Measurements from ENCODE around the gene HES6.
"Not testable (repeated sequence)": the region's sequence is repeated elsewhere in the genome, so short reads cannot be mapped to it uniquely, and the experiment has no call there.

Gene HES6, protein sequence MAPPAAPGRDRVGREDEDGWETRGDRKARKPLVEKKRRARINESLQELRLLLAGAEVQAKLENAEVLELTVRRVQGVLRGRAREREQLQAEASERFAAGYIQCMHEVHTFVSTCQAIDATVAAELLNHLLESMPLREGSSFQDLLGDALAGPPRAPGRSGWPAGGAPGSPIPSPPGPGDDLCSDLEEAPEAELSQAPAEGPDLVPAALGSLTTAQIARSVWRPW

DNA sequence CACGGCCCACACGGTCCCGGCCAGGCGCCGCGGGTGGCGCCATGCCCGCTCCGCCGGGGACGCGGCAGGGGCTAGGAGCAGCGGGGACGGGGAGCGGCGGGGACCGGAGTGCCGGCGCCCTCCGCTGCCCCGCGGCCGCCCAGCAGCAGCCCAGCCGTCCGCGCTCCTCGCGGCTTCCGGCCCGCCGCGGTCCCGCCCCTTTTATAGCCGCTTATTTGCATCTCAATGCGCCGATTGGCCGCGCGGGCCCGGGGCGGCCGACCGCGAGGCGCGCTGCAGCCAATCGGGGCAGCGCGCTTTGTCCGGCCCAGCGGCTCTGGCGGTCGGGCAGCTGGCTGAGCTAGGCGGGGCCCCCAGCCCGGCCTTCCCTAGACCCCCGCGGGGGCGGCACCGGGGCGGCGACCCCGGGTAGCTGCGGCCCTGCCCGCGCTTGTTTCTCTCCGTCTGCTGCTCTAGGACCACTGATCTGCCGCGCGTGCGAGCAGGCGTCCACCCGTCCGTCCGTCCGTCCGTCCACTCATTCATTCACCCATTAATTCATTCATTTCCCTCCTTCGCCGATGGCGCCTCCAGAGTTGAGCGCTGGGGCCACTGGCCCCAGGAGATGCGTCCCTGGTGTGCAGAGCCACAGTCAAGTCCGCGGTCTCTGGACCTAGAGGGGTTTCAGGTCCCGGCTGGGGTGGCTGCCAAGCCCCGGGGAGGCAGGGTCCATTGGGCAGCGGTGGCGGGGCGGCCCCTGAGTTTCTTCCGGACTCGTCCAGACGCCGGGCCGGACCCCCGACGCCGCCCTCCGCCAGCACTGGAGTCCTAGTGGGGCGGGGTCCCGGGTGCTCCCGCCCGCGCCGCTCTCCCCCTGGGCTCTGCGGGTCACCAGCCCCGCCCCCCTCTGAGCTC, at the start of gene HES6:
Gene HES6 (minus strand): TSS at position 176 of the 894 bp plus-strand sequence. CDS start 133 bp downstream, at position 43.
- DNase-seq, result peak; percentile 24 to 62 (median 32)

DNA sequence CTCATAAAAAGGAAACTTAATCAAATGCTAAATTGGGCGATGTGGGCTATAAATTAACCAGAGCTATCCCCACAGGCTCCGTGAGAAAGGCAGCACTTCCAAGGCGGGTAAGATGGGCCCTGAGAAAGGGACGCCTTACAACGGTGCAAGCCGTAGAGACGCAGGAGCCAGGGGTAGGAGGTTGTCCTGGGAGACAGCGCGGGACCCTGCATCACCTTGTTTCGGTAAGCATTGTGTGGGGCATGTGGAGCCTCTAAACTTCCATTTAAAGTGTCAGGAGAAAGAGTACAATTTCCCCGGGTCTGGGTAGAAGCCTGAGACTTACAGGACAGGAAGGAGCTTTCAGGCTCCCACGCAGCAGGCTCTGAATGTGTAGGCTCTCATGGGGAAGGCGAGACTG, 49.7 kb upstream of the HES6 start:
- DNase-seq, result no peak

DNA sequence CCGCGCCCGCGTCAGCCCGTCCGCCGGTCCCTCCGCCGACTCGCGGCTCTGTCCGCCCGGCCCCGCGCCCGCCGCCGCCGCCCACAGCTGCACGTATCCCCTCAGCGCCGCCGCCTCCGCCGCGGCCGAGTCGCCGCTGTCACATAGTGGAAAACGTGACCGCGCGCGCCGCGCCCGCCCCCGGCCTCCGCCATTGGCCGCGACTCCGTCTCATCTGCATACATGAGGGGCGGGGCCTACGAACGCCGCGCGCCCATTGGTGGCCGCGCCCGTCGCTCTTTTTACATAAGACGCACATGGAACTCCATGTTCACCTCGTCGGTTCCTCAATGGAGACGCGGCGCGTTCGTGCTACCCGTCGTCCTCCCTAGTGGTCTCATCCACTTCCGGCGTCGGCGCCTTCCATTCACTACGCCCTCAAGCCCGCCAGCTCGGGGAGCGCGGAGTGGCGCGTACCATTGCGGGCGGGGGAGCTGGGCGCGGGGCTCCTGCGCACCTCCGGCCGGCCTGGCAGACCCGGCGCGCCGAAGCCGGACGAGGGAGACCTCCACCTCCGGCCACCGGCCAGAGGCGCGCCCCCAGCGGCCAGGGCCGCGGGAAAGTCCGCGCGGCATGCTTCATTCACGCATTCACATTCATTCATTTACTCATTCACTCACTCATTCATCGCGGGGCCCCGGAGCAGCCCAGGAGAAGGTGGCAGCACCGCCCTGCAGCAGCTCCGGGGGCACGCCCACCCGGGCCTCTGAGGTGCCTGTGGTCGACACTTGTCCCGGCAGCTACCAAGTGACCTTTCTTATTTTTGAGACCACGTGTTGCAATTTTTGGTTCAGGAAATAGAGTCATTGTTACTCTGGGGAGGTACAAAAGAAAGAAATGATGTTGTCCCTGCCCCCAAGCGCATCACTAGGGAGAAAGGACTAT, 49.1 kb upstream of the HES6 start:
- peak; percentile 91 to 97 (median 96) for DNase-seq

DNA sequence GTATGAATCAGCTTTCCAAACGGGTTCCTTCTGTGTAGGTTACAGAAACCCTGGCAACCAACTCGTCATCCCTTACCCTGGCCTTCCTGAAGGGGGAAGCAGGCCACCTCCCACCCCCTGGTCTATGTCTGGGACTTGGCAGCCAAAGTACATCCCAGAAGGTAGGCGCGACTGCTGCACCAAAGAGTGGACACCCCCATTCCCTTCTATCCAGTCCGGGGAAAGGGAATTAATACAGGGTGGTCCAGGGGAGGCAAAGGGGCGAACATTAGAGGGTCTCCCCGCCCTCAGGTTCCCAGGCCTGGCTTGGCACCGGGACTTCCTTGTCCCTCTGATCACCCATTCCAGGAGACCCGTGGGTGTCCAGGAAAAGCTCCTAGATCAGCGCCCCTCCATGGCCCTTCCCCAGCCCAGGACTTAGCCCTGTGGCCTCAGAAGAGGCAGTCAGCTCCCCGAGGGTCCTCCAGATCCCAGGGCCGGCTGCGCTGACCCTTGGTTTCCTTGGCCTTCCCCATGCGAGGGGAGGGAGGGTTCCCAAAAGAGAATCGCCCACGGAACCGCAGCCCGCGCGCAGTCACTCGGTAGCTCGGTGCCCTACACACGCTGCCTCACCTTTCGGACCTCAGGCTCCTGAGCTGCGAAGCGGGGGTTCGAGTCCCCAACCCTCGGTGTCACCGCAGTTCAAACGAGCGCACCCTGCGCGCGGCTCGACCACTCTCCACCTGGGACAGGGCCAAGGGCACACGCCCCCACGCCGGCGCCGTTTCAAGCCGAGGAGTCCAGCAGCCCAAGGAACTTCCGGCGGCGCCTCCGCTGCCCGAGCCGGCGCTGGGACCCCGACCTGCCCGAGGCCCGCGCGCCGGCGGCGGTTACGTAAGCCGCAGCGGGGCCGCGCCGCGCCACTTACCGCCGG, 48.2 kb upstream of the HES6 start, which contains the start of gene PER2:
Gene PER2 (minus strand): TSS at position 874 of the 913 bp plus-strand sequence. CDS start 10,674 bp downstream, outside the sequence.
- DNase-seq, result peak in 1 of 4 experiments; percentile 7

DNA sequence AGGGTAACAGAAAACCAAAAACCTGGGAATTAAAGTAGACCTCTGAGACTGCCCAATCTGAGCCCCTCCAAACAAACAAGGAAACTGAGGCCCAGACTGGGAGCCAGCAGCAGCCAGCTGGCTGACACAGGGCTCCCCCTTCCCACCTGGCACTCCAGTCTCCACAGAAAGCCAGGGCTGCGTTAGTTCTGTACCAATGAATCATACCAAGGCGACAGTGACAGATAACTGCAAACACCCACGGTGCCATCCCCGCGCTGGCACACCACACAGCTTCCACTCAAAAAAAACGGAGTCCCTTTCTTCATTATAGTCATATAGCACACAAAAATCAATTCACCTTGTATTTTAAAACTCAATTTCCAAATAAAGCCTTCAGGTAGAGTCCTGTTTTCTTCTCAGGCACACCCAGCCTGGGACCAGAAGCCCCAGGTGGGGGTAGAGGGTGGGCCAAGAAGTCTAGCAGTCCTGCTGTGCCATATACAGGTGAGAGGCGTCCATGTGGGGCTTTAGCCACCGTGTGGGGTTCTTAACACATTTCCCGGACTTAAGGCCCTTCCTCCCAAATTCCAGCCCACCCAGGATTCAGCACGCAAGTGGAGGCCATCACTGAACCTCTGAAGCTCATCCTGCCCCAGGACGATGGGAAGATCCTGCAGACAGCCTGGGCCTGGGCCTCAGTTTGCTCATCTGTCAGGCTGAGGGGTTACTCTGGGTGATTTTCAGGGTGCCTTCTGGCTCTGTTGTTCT, 47.3 kb upstream of the HES6 start:
- DNase-seq, result no peak

DNA sequence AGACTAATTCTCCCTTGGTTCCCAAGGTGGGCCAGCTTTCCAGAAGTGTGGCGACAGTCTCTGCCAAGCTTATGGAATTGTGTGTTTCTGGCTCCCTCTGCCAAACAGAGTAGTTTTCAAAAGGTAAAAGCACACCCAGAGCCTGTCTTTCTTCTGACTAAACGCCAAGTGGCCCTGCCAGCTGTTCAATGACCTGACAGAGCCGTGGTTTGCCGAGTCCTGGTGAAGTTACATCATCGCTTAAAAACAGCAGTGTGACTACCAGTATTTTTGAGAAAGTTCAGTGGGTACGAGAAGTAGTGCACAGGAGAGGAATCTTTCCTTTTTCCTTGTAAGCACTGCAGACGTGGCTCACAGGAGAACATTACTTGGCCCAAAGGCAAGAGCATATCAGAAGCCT, 46.7 kb upstream of the HES6 start:
- no peak for DNase-seq

DNA sequence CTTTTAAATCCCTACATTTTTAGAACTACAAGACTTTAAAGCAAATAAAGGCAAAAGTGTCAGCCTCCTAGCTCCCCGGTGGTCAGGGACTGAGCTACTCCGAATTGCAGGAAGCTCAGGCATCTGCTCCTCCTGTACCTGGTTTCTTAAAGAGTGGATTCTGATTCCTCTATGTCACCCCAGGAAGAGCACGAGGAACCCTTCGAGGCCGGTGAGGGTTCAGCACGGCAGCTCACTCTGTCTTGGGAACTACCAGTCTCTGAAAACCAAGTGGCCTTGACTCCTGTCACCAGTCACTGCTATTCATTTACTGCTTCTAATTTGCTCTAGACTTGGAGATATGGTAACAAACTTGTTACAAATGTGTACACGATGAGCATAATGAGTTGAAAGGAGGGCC, 46.3 kb upstream of the HES6 start:
- no peak for DNase-seq

DNA sequence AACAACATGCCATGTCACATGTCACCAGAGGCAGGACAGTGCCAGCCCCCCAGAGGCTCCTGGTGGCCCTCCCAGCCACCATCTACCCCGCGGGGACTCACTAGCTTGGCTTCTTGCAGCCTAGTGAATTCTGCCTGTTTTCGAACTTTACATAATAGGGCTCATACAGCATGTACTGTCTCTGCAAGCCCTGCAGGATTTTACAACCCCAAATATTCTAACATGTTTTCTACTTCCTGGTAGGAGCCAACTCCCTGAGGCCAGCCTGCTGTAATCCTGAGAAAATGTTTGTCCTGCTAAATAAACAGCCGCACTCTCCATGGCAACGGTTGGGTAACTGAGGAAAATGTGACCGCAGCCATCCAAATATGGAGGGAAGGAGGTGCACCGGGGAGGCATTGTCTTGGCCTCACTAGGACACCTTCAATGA, 45.8 kb upstream of the HES6 start:
- DNase-seq, result no peak

DNA sequence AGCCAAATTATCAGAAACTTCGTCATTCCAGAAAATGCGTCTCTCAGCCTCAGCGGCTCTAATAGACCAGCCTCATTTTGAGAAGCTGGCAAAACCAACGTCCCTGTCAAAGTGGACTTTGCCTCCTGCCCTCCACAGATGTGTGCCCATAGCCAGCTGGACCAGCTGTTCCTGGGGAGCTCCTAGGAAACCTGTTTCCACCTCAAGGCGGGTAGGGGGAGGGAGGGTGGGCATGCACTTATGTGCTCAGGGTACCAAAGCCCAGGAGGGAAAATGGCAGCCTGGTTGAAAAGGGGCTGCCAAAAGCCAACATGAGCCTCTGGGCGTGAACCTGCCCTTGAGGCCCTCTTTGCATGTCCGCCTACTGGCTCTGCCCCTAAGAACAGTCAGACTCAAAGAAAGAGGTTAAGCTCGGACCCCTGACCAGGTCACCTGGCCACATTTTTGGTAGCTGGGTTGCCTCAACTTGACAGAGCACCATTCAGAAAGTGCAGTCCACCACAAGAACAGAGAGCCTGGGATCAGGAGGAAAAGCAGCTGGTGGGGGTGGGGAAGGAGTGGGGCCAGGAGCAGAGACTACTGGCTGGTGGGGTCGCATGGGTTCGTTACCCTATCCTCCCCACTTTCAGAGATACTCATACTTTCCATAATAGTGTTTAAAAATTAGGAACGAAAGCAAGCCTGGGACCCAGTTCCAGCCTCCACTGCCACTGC, 45.1 kb upstream of the HES6 start:
- DNase-seq, result no peak

DNA sequence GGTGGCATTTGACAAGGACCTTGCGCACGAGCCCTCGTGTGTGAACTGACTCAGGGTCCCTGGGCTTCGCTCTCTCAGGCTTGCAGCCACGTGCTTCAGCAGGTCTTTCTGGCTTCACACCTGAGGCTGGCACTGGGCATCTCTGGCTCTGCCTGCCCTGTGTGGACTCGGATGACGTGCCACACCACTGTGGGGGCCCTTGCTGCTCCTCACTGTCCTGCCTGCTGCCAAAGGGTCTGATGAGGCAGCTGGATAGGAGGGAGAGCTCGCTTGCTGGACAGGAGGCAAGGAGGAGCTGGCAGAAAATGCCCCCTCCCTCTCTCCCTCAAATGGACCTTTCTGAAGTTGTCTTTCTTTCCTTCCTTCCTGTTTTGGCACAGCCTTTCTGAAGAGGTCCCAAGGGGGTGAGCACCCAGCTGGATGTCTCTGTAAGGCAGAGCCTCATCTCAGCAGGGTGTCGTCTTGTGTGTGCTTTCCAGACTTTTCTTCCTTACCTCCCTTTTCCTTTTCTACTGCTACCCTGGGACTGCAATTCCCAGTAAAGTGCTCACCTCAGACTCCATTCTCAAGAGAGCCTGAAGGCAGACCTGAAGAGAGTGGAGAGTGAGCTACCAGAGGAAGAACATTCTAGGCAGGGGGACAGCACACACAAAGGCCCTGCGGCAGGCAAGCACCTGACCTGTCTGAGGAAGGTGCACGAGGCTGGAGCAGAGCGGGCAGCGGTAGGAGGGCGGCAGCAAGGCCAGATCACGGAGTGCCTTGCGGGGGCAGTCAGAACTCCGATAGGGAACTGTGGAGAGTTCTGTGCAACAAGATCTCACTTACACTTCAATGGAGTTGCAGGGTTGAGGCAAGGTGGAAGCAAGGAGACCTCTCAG, 43.3 kb upstream of the HES6 start:
- no peak for DNase-seq

DNA sequence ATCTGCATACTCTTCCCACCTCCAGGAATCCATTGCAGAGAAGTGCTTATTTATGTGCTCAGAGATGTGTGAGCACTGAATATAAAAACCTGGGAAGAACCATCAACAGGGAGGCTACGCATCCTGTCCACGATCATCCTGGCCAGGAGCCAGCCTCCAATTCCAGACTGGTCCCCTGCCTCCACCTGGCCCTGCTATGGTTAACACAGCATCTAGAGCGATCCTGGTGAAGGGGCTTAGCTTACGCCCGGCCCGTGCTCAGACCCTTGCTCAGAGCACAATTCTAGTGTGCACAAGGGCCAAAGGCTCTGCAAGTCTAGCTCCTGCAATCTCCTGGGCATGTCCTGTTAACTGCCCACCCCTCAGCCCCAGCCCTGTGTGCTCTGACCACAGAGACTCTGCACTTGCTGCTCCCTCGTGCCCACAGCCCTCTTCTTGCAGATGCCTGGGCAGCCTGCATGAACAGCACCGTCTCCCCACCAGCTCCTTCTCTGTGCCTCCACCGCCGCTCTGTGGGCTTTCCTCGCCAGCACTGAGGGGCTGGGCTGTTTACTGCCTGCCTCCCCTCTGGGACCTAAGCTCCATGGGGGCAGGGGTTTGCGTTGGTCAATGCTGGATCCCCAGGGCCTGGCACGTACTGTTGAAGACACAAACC, 42.1 kb upstream of the HES6 start:
- DNase-seq, result no peak

DNA sequence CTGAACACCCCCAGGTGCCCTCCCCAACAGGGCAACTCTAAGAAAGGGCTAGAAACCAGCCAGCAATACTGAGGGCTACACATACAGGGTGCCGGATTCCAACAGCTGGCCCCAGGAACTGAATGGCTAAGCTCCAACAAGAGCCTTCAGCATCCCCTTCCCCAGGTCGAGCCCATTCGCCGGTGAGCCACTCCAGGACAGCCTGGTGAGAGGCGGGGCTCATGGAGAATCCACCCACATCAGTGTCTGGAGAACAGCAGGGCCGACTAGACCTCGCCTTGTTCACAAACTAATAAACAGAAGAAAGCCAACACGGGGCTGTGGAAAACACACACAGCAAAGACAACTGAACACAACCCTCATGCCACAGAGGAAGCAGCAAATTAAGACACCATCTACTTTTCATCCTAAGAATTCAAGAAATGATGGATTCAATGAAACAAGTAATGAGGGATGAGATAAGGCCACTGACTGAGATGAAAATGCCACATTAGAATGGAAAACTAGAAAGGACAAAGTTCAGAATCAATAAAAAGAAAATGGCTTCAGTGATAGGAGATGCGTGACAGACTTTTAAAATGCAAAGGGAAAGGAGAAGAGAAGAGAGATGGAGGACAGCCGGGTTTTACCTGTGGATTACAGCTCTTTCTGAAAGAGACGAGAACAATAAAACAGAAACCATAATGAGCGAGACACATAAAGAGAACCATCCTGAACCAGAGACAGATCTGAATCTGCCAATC, 40.4 kb upstream of the HES6 start:
- DNase-seq, result no peak

DNA sequence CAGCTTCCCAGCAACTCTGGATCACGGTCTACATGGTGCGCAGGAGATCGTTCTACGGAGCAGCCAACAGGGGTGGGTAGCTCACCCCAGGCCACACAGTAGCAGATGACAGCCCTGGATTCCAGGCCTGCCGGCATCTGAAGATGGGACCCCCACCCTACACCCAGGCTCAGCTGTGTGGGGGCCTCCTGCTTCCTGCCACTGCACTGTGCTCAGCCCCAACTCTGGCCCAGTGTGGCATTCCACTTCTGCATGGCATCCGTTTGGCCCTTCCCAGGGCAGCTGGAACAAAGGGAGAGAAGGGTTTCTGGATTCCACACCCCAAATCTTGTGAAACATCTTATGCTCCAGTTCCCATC, 39.5 kb upstream of the HES6 start:
- no peak for DNase-seq

DNA sequence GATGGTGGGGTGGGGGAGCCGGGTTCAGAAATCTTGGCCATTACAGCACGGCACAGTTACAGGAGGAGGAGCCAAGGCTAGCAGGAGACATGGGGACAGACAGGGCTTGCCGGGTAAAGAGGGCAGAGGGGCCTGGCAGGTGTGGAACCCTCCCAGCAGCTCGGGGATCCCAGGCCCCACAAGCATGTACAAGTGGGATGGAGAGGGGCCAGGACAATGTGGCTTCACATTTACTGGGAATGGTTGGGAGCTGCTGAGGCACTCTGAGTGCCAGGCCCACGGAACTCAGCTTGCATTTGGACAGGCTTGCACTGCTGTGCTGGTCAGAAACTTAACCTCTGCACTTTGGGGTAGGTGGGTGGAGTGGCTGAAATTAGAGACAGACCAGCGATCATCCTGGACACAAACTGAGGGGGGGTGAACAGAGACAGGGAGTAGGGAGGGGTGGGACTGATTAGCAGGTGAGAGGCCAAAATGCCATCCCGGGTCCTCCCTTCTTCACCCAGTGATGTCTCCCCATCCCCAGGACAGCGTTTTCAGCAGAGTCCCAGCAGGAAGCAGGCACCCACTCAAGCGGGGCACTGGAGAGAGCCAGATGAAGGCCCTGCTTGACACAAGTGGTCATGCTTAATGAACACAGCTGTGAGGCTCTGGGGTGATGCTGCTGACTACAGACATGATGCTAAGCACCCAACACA, 38.9 kb upstream of the HES6 start:
- no peak for DNase-seq

DNA sequence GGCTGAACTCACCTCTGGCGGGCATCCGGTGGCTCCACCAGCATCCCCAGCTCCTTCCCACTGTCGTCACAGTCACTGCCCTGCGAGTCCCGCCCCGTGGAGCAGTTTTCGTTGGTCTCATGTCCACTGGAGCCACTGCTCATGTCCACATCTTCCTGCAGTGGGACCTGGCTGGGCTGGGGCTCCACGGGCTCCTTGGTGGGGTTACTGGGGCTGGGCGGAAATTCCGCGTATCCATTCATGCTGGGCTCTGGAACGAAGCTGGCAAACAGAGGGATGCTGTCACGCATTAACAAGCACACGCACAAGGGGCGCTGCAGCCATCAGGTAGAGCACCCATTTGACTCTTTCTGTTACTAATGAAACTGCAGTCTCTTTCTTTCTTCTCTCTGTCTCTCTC, 37.9 kb upstream of the HES6 start:
- no peak for DNase-seq

DNA sequence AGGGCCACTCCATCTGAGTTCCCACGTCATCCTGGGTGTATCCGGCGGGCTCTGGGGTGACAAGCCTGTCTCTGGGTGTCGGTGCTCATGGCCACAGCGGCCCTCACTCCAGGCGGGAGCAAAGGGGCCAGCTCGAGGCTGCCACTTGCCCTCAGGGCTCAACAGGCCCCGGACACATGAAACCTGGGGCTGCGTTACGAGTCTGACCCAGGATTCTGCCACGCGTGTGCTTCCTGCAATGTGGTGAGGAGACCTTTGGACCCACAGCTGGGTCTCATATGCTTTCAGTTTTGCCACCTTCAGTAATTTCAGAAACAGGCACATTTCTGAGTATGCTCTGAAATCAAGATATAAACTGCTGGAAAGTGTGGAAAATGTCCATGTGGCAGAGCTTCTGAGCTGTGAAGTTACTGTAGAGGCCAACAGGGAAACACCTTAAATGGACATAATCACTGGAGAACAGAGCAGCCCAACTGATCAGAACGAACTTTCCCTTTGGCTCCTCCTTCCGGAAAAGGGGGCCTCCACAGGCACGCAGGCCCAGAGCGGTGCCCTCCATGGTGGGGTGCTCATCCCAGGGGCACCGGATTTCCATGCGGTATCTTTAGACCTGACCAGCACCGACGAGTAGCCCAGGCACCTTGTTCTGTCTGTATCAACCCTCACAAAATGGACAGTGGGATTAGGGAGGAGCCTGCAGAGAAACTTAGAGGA, 34.5 kb upstream of the HES6 start:
- no peak for DNase-seq

DNA sequence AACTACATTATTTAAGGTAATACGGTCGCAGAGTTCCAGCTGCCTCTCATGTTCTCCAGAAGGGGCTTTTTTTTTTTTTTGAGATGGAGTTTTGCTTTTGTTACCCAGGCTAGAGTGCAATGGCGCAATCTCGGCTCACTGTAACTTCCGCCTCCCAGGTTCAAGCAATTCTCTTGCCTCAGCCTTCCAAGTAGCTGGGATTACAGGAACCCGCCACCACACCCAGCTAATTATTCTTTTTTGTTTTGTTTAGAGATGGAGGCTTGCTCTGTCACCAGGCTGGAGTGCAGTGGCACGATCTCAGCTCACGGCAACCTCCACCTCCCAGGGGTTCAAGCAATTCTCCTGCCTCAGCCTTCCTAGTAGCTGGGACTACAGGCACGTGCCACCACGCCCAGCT, 33.6 kb upstream of the HES6 start:
- not testable (repeated sequence) for DNase-seq
